Mesendoderm (in vitro differentiated cells): Measurements from ENCODE around the gene ANO4.

Experiments used
- DNase-seq: peaks from one replicate; pipeline ENCODE4 v3.0.0; 2013
- H2AK5ac ChIP-seq: 2 replicates; pipeline ENCODE4 v1.6.1; 2013; ENCODE audit warnings: low read length, inconsistent platforms
- H2BK120ac ChIP-seq: 2 replicates; pipeline ENCODE4 v1.6.1; 2013; ENCODE audit warnings: low read depth, mild to moderate bottlenecking, low read length, moderate library complexity, mixed read lengths
- H2BK15ac ChIP-seq: replicated peaks from 2 replicates; pipeline ENCODE4 v1.6.1; 2013; ENCODE audit warnings: low read depth, mild to moderate bottlenecking, moderate library complexity
- H2BK5ac ChIP-seq: 2 replicates; pipeline ENCODE4 v1.6.1; 2013; ENCODE audit warnings: low read length, inconsistent platforms
- H3K18ac ChIP-seq: 2 replicates; pipeline ENCODE4 v1.6.1; 2013; ENCODE audit warnings: mild to moderate bottlenecking, low read length, mixed read lengths
- H3K23ac ChIP-seq: one replicate; pipeline ENCODE4 v1.6.1; 2013; ENCODE audit warnings: low read length
- H3K27ac ChIP-seq: 2 replicates; pipeline ENCODE4 v1.5.1; 2013; ENCODE audit warnings: low read depth, mild to moderate bottlenecking, inconsistent platforms, low read length, moderate library complexity
- H3K27me3 ChIP-seq: 2 replicates; pipeline ENCODE4 v1.6.1; 2013; ENCODE audit warnings: low read length, control low read depth, mild to moderate bottlenecking, inconsistent platforms; ENCODE audit not compliant: insufficient read depth, poor library complexity
- H3K36me3 ChIP-seq: 2 replicates; pipeline ENCODE4 v1.6.1; 2013; ENCODE audit warnings: low read length, inconsistent platforms; ENCODE audit not compliant: control insufficient read depth, insufficient read depth
- H3K4ac ChIP-seq: one replicate; pipeline ENCODE4 v1.6.1; 2013; ENCODE audit warnings: low read depth, mild to moderate bottlenecking, low read length, moderate library complexity
- H3K4me1 ChIP-seq: 2 replicates; pipeline ENCODE4 v1.6.1; 2013; ENCODE audit warnings: low read depth, low read length, inconsistent platforms; ENCODE audit not compliant: control insufficient read depth
- H3K4me2 ChIP-seq: 2 replicates; pipeline ENCODE4 v1.6.1; 2013; ENCODE audit warnings: low read length
- H3K4me3 ChIP-seq: 2 replicates; pipeline ENCODE4 v1.5.1; 2013; ENCODE audit warnings: mild to moderate bottlenecking, low read length
- H3K56ac ChIP-seq: one replicate; pipeline ENCODE4 v1.6.1; 2013; ENCODE audit warnings: low read length
- H3K79me1 ChIP-seq: 2 replicates; pipeline ENCODE4 v1.6.1; 2013; ENCODE audit warnings: low read length, inconsistent platforms
- H3K79me2 ChIP-seq: 2 replicates; pipeline ENCODE4 v1.6.1; 2013; ENCODE audit warnings: mild to moderate bottlenecking, low read length; ENCODE audit not compliant: control insufficient read depth, insufficient read depth
- H3K9ac ChIP-seq: 2 replicates; pipeline ENCODE4 v1.6.1; 2013; ENCODE audit warnings: low read length, inconsistent platforms
- H4K5ac ChIP-seq: one replicate; pipeline ENCODE4 v1.6.1; 2013; ENCODE audit warnings: low read length
- H4K8ac ChIP-seq: one replicate; pipeline ENCODE4 v1.6.1; 2013; ENCODE audit warnings: low read depth, mild to moderate bottlenecking, control low read depth, low read length, moderate library complexity
- WGBS: extraction: QIAGEN DNeasy Blood & Tissue Kit; methylation state at CpG from one replicate; pipeline ENCODE4 v1.1.7; 2013; ENCODE audit warnings: low lambda C conversion rate, missing lambda C conversion rate; ENCODE audit not compliant: insufficient coverage; ENCODE audit errors: extremely low coverage; 5-methylcytosine and 5-hydroxymethylcytosine counted together

Gene ANO4

GRCh38 chr12:101010896-101011295 lies 216.3 kb downstream of the ANO4 start:
- no peak overlapping the region for H3K27ac ChIP-seq
- H3K4ac ChIP-seq = no peak overlapping the region
- no peak overlapping the region for H3K4me3 ChIP-seq
- WGBS = no CpG with 5 or more reads among the region's 1 CpG
- no peak for DNase-seq
- H3K36me3 ChIP-seq = no peaks in the 10 kb centered on the region
- no peaks in the 10 kb centered on the region for H3K79me2 ChIP-seq
- H2AK5ac ChIP-seq = no peak overlapping the region
- H3K56ac ChIP-seq = no peak overlapping the region
- H2BK15ac ChIP-seq = no peak overlapping the region
- no peaks in the 10 kb centered on the region for H3K27me3 ChIP-seq
- no peaks in the 10 kb centered on the region for H3K79me1 ChIP-seq
- H3K4me2 ChIP-seq = no peak overlapping the region
- no peak overlapping the region for H2BK120ac ChIP-seq
- H3K4me1 ChIP-seq = no peaks in the 10 kb centered on the region
- no peak overlapping the region for H3K23ac ChIP-seq
- no peak overlapping the region for H4K8ac ChIP-seq
- no peak overlapping the region for H3K18ac ChIP-seq
- H2BK5ac ChIP-seq = no peak overlapping the region
- no peak overlapping the region for H3K9ac ChIP-seq
- H4K5ac ChIP-seq = no peak overlapping the region

GRCh38 chr12:101013993-101014392 lies 219.4 kb downstream of the ANO4 start:
- Histone ChIP-seq H3K27ac (no peak overlapping the region), H3K79me1 (no peaks in the 10 kb centered on the region)

GRCh38 chr12:101015044-101015443 lies 220.5 kb downstream of the ANO4 start:
- no peak for DNase-seq
- Histone ChIP-seq H3K36me3 (no peaks in the 10 kb centered on the region), H3K4me2 (no peak overlapping the region), H3K79me1 (no peaks in the 10 kb centered on the region), H4K5ac (no peak overlapping the region), H3K79me2 (no peaks in the 10 kb centered on the region), H3K18ac (no peak overlapping the region), H3K23ac (no peak overlapping the region), H2AK5ac (no peak overlapping the region), H3K4me1 (no peaks in the 10 kb centered on the region), H3K4me3 (no peak overlapping the region), H3K56ac (no peak overlapping the region), H3K9ac (no peak overlapping the region), H2BK15ac (no peak overlapping the region), H3K27ac (no peak overlapping the region), H3K4ac (no peak overlapping the region), H2BK120ac (no peak overlapping the region), H4K8ac (no peak overlapping the region), H3K27me3 (no peaks in the 10 kb centered on the region), H2BK5ac (no peak overlapping the region)
- no CpG with 5 or more reads among the region's 2 CpGs for WGBS

More at GRCh38 chr12:101013993-101014392, 219.4 kb downstream of the ANO4 start:
- H3K18ac ChIP-seq = no peak overlapping the region
- H3K23ac ChIP-seq = no peak overlapping the region
- H4K5ac ChIP-seq = no peak overlapping the region
- no peak overlapping the region for H3K4ac ChIP-seq
- H3K56ac ChIP-seq = no peak overlapping the region
- H3K9ac ChIP-seq = no peak overlapping the region
- H3K4me1 ChIP-seq = no peaks in the 10 kb centered on the region
- no peaks in the 10 kb centered on the region for H3K79me2 ChIP-seq
- WGBS = no CpG with 5 or more reads among the region's 6 CpGs
- H2BK5ac ChIP-seq = no peak overlapping the region
- H3K4me3 ChIP-seq = no peak overlapping the region
- no peaks in the 10 kb centered on the region for H3K27me3 ChIP-seq
- no peak overlapping the region for H2BK15ac ChIP-seq
- no peak overlapping the region for H4K8ac ChIP-seq
- DNase-seq = no peak
- H2AK5ac ChIP-seq = no peak overlapping the region
- H3K36me3 ChIP-seq = no peaks in the 10 kb centered on the region
- no peak overlapping the region for H3K4me2 ChIP-seq
- H2BK120ac ChIP-seq = no peak overlapping the region

- Histone ChIP-seq H3K79me1 (no peaks in the 10 kb centered on the region), H3K9ac (no peak overlapping the region), H3K4me1 (no peaks in the 10 kb centered on the region), H3K4me2 (no peak overlapping the region), H3K27me3 (no peaks in the 10 kb centered on the region), H3K56ac (no peak overlapping the region), H2BK5ac (no peak overlapping the region), H2BK120ac (no peak overlapping the region), H3K27ac (no peak overlapping the region), H3K79me2 (no peaks in the 10 kb centered on the region), H2AK5ac (no peak overlapping the region), H2BK15ac (no peak overlapping the region), H3K4ac (no peak overlapping the region), H4K5ac (no peak overlapping the region), H3K23ac (no peak overlapping the region), H3K36me3 (no peaks in the 10 kb centered on the region), H3K4me3 (no peak overlapping the region), H4K8ac (no peak overlapping the region), H3K18ac (no peak overlapping the region)
- WGBS = no CpG with 5 or more reads among the region's 2 CpGs
- peak; percentile 96 for DNase-seq
Observed at GRCh38 chr12:101018540-101018939, 224.0 kb downstream of the ANO4 start.

- no peak for DNase-seq
- Histone ChIP-seq H2BK15ac (no peak overlapping the region), H3K4me3 (no peak overlapping the region), H3K4ac (no peak overlapping the region), H3K4me2 (no peak overlapping the region), H3K79me2 (no peaks in the 10 kb centered on the region), H3K79me1 (no peaks in the 10 kb centered on the region), H3K56ac (no peak overlapping the region), H3K27me3 (no peaks in the 10 kb centered on the region), H3K23ac (no peak overlapping the region), H2BK120ac (no peak overlapping the region), H4K8ac (no peak overlapping the region), H3K36me3 (no peaks in the 10 kb centered on the region), H3K18ac (no peak overlapping the region), H3K27ac (no peak overlapping the region), H3K4me1 (no peaks in the 10 kb centered on the region), H3K9ac (no peak overlapping the region), H2AK5ac (no peak overlapping the region), H2BK5ac (no peak overlapping the region), H4K5ac (no peak overlapping the region)
- WGBS = no CpG with 5 or more reads among the region's 4 CpGs
Observed at GRCh38 chr12:101019201-101019600, 224.6 kb downstream of the ANO4 start.

- Histone ChIP-seq H3K27ac (no peak overlapping the region), H3K18ac (no peak overlapping the region), H3K4me2 (no peak overlapping the region), H2BK5ac (no peak overlapping the region), H3K79me1 (no peaks in the 10 kb centered on the region), H3K9ac (no peak overlapping the region), H3K4ac (no peak overlapping the region), H2AK5ac (no peak overlapping the region), H3K36me3 (no peaks in the 10 kb centered on the region), H3K27me3 (no peaks in the 10 kb centered on the region), H4K8ac (no peak overlapping the region), H3K56ac (no peak overlapping the region), H3K4me3 (no peak overlapping the region), H2BK15ac (peak overlapping the region; percentile 89), H3K4me1 (no peaks in the 10 kb centered on the region), H2BK120ac (no peak overlapping the region), H3K23ac (no peak overlapping the region), H3K79me2 (no peaks in the 10 kb centered on the region), H4K5ac (no peak overlapping the region)
- DNase-seq = no peak
- no CpG with 5 or more reads among the region's 3 CpGs for WGBS
Observed at GRCh38 chr12:101019667-101020066, 225.1 kb downstream of the ANO4 start.
